NB4 (cell line): ENCODE results near the gene IZUMO2.

ENCODE experiments used
- CTCF ChIP-seq: IDR thresholded peaks from one replicate; pipeline ENCODE4 v1.5.1; 2012; ENCODE audit warnings: low read depth, low read length
- MYC ChIP-seq: IDR thresholded peaks from 2 replicates; pipeline ENCODE4 v1.6.1; 2011; ENCODE audit warnings: low read depth, low read length
- POLR2A ChIP-seq: IDR thresholded peaks from 2 replicates; pipeline ENCODE4 v1.6.1; 2011; ENCODE audit warnings: mild to moderate bottlenecking; ENCODE audit not compliant: insufficient read length; ENCODE audit errors: extremely low read depth
- TF ChIP-seq, protein P1 (sequence below): IDR thresholded peaks from 2 replicates; pipeline ENCODE4 v1.6.1; 2011; ENCODE audit warnings: low read depth, low read length

GRCh38 chr19:50199259-50199555, 36.1 kb upstream of the IZUMO2 start:
- TF ChIP-seq CTCF (no peak), POLR2A (no peak), MYC (no peak)
- TF ChIP-seq, protein P1, sequence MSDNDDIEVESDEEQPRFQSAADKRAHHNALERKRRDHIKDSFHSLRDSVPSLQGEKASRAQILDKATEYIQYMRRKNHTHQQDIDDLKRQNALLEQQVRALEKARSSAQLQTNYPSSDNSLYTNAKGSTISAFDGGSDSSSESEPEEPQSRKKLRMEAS, result no peak
